NB4 (cell line): Measurements from ENCODE around the gene HSPB7.

ENCODE experiments used
- DNase-seq: peaks from one replicate; pipeline ENCODE4 v3.0.0; 2010; ENCODE audit warnings: low read depth
- H3K4me3 ChIP-seq: one replicate; pipeline ENCODE4 v1.5.1; 2011; ENCODE audit warnings: mild to moderate bottlenecking, low read depth, low read length, moderate library complexity
- MYC ChIP-seq: IDR thresholded peaks from 2 replicates; pipeline ENCODE4 v1.6.1; 2011; ENCODE audit warnings: low read depth, low read length
- POLR2A ChIP-seq: IDR thresholded peaks from 2 replicates; pipeline ENCODE4 v1.6.1; 2011; ENCODE audit warnings: mild to moderate bottlenecking; ENCODE audit not compliant: insufficient read length; ENCODE audit errors: extremely low read depth
- TF ChIP-seq, protein P1 (sequence below): IDR thresholded peaks from 2 replicates; pipeline ENCODE4 v1.6.1; 2011; ENCODE audit warnings: low read depth, low read length
- TF ChIP-seq, protein P2 (sequence below): IDR thresholded peaks from one replicate; pipeline ENCODE4 v1.5.1; 2012; ENCODE audit warnings: low read depth, low read length

HSPB7 gene

DNA sequence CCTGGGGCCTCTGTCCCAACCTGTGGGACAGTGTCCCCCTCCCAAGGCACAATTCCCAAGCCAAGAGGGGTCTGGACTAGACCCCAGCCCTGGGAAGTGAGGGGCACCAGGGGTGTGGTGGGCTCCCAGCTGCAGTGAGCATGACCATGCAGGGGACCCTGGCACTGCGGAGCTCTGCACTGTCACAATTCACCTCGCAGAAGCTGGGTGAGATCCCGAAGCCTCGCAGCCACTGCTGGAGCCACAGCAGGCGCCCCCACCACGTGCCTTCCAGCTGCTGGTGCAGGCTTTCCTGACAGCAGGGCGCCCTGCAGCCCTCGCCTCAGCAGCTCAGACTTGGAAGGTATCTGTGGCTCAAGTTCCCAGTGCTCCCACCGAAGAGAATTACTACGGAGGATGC is 23.8 kb downstream of the HSPB7 start:
- TF ChIP-seq MYC, result no peak
- TF ChIP-seq, protein P1, sequence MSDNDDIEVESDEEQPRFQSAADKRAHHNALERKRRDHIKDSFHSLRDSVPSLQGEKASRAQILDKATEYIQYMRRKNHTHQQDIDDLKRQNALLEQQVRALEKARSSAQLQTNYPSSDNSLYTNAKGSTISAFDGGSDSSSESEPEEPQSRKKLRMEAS, result no peak
- no peak for TF ChIP-seq POLR2A
- TF ChIP-seq, protein P2, sequence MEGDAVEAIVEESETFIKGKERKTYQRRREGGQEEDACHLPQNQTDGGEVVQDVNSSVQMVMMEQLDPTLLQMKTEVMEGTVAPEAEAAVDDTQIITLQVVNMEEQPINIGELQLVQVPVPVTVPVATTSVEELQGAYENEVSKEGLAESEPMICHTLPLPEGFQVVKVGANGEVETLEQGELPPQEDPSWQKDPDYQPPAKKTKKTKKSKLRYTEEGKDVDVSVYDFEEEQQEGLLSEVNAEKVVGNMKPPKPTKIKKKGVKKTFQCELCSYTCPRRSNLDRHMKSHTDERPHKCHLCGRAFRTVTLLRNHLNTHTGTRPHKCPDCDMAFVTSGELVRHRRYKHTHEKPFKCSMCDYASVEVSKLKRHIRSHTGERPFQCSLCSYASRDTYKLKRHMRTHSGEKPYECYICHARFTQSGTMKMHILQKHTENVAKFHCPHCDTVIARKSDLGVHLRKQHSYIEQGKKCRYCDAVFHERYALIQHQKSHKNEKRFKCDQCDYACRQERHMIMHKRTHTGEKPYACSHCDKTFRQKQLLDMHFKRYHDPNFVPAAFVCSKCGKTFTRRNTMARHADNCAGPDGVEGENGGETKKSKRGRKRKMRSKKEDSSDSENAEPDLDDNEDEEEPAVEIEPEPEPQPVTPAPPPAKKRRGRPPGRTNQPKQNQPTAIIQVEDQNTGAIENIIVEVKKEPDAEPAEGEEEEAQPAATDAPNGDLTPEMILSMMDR, result no peak
- DNase-seq, result no peak
- H3K4me3 ChIP-seq, result no peak overlapping the region

DNA sequence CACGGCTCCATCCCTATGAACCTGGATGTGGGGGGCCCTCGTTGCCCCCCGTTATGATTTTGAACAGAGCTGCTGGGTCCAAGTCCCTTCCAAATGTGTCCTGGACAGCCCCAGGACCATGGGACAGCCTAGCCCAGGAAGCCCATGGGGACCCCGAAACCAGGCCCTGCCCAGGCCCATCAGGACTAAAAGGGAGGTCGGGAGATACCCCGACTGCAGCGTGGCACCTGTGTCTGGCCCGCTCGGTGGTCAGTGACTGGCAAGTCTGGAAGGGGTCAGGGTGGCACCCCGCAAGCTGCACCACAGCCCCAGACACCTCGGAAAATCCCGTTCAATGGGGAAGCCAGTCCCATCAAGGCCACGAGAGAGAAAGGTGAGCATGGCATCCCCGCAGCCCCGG is 24.2 kb downstream of the HSPB7 start:
- DNase-seq, result no peak
- H3K4me3 ChIP-seq, result no peak overlapping the region
- TF ChIP-seq MYC (no peak), POLR2A (no peak)
- TF ChIP-seq, protein P2, result no peak
- TF ChIP-seq, protein P1, result no peak

DNA sequence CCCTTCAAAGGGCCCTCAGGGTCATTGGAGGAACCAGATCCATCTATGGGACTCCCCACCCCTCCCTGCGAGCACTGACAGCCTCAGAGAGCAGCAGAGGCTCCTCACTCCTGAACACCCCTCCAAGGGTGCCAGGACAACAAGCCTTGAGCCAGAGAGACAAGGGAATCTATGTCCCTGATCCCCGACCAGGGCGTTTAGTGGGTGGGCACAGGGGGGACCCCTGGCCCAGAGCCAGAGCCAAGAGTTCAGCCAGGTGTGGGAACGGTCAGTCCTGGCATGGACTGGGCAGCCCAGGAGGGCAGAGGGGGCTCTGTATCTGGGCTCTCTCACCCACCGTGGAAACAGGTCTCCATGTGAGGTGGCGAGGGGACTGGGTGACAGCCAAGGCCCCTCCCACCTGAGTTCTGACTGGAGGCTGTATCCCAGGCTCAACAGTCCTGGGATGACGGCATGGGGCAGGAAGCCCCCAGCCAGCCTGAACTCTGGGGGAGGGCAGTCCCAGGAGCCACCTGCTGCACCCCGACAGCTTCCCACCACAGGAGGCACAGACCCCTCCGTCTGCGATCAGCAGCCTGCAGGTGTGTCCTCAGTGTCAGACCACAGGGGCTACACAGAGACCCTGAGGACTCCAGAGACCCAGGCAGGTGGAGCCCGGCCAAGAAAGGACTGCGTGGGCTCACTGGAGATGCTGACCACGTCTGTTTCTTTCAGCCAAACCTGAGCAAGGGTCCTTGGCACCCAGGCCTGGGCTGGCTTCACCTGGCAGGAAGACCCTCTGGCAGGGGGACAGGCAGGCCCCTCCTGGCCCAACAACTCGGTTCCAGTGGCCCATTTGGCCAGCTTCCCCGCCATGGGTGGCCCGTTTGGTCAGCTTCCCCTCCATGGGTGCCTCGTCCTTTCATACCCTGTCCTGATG is 25.0 kb downstream of the HSPB7 start:
- no peak for DNase-seq
- TF ChIP-seq MYC, result no peak
- TF ChIP-seq, protein P2, result no peak
- TF ChIP-seq, protein P1, result no peak
- no peak for TF ChIP-seq POLR2A
- H3K4me3 ChIP-seq, result no peak overlapping the region

DNA sequence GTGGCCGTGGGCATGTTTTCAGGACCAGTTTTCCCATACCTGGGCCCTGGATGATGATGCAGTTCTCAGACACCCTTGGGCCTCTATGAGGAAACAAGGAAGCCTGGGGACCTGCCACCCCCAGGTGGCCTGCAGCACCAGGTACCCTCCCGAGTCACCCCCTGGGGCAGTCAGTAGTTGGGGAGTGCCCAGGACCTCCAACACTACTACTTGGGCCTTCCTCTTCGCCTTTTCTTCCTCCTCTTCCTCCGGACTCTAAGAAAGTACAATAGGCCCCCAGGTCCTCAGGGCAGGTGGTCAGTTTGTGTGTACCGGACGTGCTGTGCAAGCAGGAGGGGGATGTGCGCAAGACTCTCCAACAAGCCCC is 25.7 kb downstream of the HSPB7 start:
- no peak for TF ChIP-seq POLR2A
- TF ChIP-seq, protein P1, result no peak
- no peak for TF ChIP-seq MYC
- TF ChIP-seq, protein P2, result no peak
- no peak for DNase-seq
- H3K4me3 ChIP-seq, result no peak overlapping the region

DNA sequence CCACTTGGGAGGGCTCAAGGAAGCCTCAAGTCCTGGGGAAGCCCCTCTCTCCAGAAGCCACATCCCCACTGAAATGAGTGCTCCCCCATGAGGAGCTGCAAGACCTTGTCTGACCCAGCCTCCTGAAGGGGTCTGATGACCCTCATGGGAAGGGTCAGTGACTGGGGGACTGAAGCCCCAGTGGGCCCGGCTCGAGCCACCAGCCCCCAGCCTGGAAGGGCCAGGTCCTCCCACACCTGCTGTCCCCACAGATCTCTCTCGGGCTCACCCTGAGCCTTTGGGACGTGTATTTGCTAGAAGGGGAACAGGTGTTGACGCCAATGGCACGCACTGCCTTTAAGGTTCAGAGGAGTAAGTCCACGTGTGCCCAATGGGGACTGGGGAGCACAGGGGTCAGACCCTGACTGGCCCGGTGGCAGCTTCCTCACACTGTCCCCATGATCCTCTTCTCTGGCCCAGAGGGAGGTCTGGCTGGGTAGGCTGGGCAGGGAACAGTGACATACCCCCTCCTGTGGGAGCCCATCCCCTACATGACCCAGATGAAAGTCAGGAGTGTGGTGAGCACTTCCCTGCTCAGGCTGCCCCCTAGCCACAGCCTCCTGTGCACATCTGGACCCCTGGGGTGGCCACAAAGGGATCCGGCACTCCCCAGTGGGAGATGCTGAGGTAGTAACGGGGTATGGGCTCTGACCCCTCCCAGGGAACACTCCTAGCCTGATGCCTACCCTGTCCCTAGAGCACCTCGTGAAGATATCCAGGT is 26.2 kb downstream of the HSPB7 start:
- H3K4me3 ChIP-seq, result no peak overlapping the region
- no peak for DNase-seq
- TF ChIP-seq, protein P1, result no peak
- TF ChIP-seq MYC (no peak), POLR2A (no peak)
- TF ChIP-seq, protein P2, result no peak
